GM15510 (cell line): ENCODE data around the gene GNG2.

Experiments
- POLR2A ChIP-seq: IDR thresholded peaks from 3 replicates; pipeline ENCODE4 v1.6.1; 2011; ENCODE audit warnings: borderline replicate concordance; ENCODE audit not compliant: insufficient read length; ENCODE audit errors: extremely low read depth

The GNG2 gene

GRCh38 chr14:51938137-51938536, 77.7 kb downstream of the GNG2 start:
- TF ChIP-seq POLR2A, result no peak

- no peak for TF ChIP-seq POLR2A
Observed at GRCh38 chr14:51938821-51939220, 78.4 kb downstream of the GNG2 start.

- TF ChIP-seq POLR2A, result no peak
Observed at GRCh38 chr14:51939226-51939625, 78.8 kb downstream of the GNG2 start.

- no peak for TF ChIP-seq POLR2A
Observed at GRCh38 chr14:51939755-51940301, 79.4 kb downstream of the GNG2 start.

GRCh38 chr14:51942971-51943370, 82.6 kb downstream of the GNG2 start:
- no peak for TF ChIP-seq POLR2A

GRCh38 chr14:51950007-51950406, 89.6 kb downstream of the GNG2 start:
- no peak for TF ChIP-seq POLR2A

GRCh38 chr14:51951656-51952055, 91.2 kb downstream of the GNG2 start:
- TF ChIP-seq POLR2A, result no peak

- TF ChIP-seq POLR2A, result no peak
Observed at GRCh38 chr14:51954031-51954430, 93.6 kb downstream of the GNG2 start.

GRCh38 chr14:51954657-51955056, 94.2 kb downstream of the GNG2 start:
- TF ChIP-seq POLR2A, result no peak

GRCh38 chr14:51957950-51958349, 97.5 kb downstream of the GNG2 start:
- no peak for TF ChIP-seq POLR2A

GRCh38 chr14:51959928-51960327, 99.5 kb downstream of the GNG2 start:
- TF ChIP-seq POLR2A, result no peak

- TF ChIP-seq POLR2A, result no peak
Observed at GRCh38 chr14:51960866-51961265, 100.5 kb downstream of the GNG2 start.

- TF ChIP-seq POLR2A, result no peak
Observed at GRCh38 chr14:51962711-51963110, 102.3 kb downstream of the GNG2 start.

GRCh38 chr14:51963286-51963685, 102.9 kb downstream of the GNG2 start:
- no peak for TF ChIP-seq POLR2A

- TF ChIP-seq POLR2A, result no peak
Observed at GRCh38 chr14:51967521-51967920, 107.1 kb downstream of the GNG2 start.

- TF ChIP-seq POLR2A, result no peak
Observed at GRCh38 chr14:51969852-51970540, 109.6 kb downstream of the GNG2 start.
